ENCODE data around the gene ZNF432.
"Not testable (repeated sequence)": the region's sequence is repeated elsewhere in the genome, so short reads cannot be mapped to it uniquely, and the experiment has no call there.

ZNF432 gene

GRCh38 chr19:52048555-52049501, at the start of gene ZNF432:
Gene ZNF432, minus strand, starts transcription at chr19:52048838. Its CDS starts 1,970 bp downstream, at chr19:52046868.
- peak; percentile 66 to 77 for DNase-seq (ENCODE audit: low read depth in 2 of 2)

- DNase-seq (ENCODE audit: low read depth in 2 of 2) = not testable (repeated sequence)
Observed at GRCh38 chr19:52096416-52096815, 47.8 kb upstream of the ZNF432 start.

GRCh38 chr19:52095172-52096014, 46.8 kb upstream of the ZNF432 start, which contains the start of gene ZNF841:
Gene ZNF841, minus strand, starts transcription at chr19:52095765. Its CDS starts 10,964 bp downstream, at chr19:52084801.
- DNase-seq (ENCODE audit: low read depth in 2 of 2) = peak; percentile 83 to 88

DNA sequence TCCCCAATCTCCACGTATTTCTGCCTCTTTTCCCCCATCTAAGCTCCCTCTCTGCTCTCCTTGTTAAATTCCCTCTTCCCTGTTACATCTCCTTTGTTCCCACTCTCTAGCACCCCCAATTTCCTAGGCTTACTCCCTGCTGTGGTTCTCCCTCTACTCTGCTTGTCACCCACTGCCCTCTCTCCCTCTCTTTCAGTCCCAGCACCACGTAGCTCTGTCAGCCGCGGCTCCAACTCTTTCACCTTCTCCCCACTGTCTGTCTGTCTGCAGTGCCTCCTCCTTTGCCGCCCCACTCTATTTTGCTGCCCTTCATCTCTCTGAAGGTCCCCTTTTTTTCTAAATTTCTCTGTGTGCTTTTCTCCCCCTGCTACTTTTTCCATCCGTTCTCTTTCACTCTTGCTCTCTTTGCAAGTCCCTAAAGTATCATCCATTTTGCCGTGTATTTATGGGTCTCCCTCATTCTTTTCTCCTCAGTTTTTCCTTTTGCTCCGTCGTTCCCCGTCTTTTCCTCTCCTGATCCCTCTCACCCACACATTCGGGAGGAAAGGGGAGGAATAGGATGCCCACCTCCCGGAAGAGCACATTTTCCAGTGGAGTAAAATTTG, 46.0 kb upstream of the ZNF432 start:
- DNase-seq (ENCODE audit: low read depth in 2 of 2) = no peak

- no peak for DNase-seq (ENCODE audit: low read depth in 2 of 2)
Observed at GRCh38 chr19:52086481-52086880, 37.8 kb upstream of the ZNF432 start.

DNA sequence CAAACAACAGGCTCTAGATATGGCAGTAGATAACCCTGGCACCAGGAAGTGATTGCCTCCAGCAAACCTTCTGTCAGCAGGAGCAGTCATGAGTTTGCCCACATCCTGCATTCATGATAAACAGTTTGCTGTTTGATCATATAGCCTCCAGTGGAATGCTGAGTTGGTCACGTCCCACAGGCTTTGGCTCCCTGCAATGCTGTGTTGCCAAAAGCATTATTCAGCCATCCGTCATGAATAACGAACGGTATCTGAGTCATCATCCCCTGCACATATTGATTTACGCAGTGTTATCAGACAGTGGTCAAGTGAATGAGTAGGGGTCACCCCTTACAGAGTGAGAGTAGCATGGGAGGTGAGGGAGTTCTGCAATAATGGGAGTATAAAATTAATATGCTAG, 21.9 kb upstream of the ZNF432 start:
- no peak for DNase-seq (ENCODE audit: low read depth in 2 of 2)

DNA sequence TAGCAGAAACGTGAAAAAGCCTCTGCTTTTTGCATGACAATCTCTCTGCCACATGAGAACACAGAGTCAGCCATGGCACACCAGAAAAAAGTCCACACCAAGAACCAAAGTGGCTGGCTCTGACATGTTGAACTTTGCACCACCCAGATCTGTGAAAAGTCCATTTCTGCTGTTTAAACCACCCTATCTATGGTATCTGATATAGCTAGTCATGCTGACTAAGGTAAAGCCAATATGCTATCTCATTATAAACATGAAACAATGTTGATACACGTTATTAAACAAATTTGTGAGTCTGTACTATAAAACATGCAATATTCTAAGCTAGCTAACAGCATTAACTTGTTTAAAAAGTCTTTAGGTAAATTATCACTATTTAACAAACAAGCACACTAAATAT, 21.0 kb upstream of the ZNF432 start:
- DNase-seq (ENCODE audit: low read depth in 2 of 2) = no peak

GRCh38 chr19:52066258-52066863, 17.7 kb upstream of the ZNF432 start:
- no peak for DNase-seq (ENCODE audit: low read depth in 2 of 2)

GRCh38 chr19:52065399-52065798, 16.8 kb upstream of the ZNF432 start:
- DNase-seq (ENCODE audit: low read depth in 2 of 2) = no peak

GRCh38 chr19:52056480-52056879, 7.8 kb upstream of the ZNF432 start:
- not testable (repeated sequence) for DNase-seq (ENCODE audit: low read depth in 2 of 2)

DNA sequence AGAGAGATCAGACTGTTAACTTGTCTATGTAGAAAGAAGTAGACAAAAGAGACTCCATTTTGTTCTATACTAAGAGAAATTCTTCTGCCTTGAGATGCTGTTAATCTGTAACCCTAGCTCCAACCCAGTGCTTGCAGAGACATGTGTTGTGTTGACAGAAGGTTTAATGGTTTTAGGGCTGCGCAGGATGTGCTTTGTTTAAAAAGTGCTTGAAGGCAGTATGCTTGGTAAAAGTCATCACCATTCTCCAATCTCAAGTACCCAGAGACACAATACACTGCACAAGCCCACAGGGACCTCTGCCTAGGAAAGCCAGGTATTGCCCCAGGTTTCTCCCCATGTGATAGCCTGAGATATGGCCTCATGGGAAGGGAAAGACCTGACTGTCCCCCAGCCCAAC, 3.1 kb upstream of the ZNF432 start:
- DNase-seq (ENCODE audit: low read depth in 2 of 2) = not testable (repeated sequence)

GRCh38 chr19:52039169-52039568, 9.5 kb downstream of the ZNF432 start:
- DNase-seq (ENCODE audit: low read depth in 2 of 2) = no peak

- no peak for DNase-seq (ENCODE audit: low read depth in 2 of 2)
Observed at GRCh38 chr19:52034051-52034728, 14.4 kb downstream of the ZNF432 start.

DNA sequence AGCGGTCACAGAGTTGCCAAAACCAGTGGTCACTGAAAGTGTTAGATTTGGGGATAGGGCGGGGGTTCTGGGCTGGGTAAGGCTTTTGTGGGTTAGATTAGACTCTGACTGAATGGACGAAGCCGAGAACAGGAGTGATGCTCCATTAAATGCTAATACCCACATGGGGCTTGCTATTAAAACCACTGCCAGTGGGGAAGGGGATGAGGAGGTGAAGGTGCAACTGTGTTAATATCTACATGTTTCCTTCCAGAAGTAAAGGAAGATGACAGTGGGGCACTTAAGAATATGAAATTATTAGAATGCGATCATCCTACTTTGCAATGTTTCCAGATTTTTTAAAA, 19.9 kb downstream of the ZNF432 start:
- DNase-seq (ENCODE audit: low read depth in 2 of 2) = no peak

- DNase-seq (ENCODE audit: low read depth in 2 of 2) = peak; percentile 77 to 82
Observed at GRCh38 chr19:52028027-52028779, 20.4 kb downstream of the ZNF432 start, which contains the start of gene ZNF614. Gene ZNF614, minus strand, starts transcription at chr19:52028379. Its CDS starts 2,634 bp downstream, at chr19:52025745.

GRCh38 chr19:52026255-52026990, 22.2 kb downstream of the ZNF432 start:
- not testable (repeated sequence) for DNase-seq (ENCODE audit: low read depth in 2 of 2)

DNA sequence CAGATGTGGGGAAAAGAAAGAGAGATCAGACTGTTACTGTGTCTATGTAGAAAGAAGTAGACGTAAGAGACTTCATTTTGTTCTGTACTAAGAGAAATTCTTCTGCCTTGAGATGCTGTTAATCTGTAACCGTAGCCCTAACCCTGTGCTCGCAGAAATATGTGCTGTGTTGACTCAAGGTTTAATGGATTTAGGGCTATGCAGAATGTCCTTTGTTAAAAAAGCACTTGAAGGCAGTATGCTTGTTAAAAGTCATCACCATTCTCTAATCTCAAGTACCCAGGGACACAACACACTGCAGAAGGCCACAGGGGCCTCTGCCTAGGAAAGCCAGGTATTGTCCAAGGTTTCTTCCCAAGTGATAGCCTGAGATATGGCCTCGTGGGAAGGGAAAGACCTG, 24.2 kb downstream of the ZNF432 start:
- DNase-seq (ENCODE audit: low read depth in 2 of 2) = not testable (repeated sequence)

DNA sequence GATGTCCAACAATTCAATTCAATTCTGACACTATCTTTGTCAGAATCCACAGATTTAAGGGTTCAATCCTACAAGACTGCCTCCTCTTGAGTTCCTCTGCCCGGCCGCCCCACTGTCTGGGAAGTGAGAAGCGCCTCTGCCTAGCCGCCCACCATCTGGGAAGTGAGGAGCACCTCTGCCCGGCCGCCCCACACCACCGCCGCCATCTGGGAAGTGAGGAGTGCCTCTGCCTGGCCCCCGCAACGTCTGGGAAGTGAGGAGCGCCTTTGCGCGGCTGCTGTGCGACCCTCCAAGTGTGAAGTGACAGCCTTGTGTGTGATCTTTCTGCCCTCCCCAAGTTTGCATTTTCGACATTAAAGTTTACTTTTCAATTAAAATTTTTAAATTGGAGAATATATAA, 26.4 kb downstream of the ZNF432 start:
- no peak for DNase-seq (ENCODE audit: low read depth in 2 of 2)

DNA sequence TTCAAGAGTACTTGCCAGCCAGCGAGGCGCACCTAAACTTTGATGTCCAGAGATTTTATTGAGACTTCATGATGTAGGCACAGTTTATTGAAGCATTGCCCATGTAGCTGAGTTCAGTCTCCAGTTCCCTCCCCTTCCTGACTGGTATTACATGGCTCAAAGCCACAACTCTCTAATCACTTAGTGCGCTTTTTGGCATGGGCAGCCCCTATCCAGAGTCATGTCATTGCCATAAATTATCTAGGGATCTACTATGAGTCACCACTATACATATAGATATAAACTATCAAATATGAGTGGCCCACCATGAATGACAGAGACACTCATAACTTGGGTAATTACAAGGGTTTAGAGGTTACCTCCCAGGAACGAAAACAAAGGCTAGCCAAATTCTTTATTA, 28.1 kb downstream of the ZNF432 start:
- DNase-seq (ENCODE audit: low read depth in 2 of 2) = no peak
